GM12865 (cell line): ENCODE results near the gene LGALS1.

Experiments
- DNase-seq: peaks from one replicate; pipeline ENCODE4 v3.0.0; 2010; ENCODE audit warnings: low read depth
- H3K4me3 ChIP-seq: 2 replicates; pipeline ENCODE4 v1.5.1; 2011; ENCODE audit warnings: mild to moderate bottlenecking, low read depth, low read length, control low read depth
- CTCF ChIP-seq: IDR thresholded peaks from 2 replicates; pipeline ENCODE4 v1.5.1; 2011; ENCODE audit warnings: low read length, control low read depth, low read depth, inconsistent platforms; ENCODE audit not compliant: insufficient read depth; ENCODE audit errors: missing control alignments

The LGALS1 gene

GRCh38 chr22:37639070-37639760 lies 36.2 kb upstream of the LGALS1 start, which contains the start of gene SH3BP1:
Gene SH3BP1, plus strand, starts transcription at chr22:37639669. Its CDS starts 119 bp downstream, at chr22:37639788.
- DNase-seq = peak; percentile 68
- peak within 1 kb of the TSS; percentile 89 for H3K4me3 ChIP-seq
- no peak for TF ChIP-seq CTCF

GRCh38 chr22:37639771-37640590 lies 35.5 kb upstream of the LGALS1 start:
- no peak for TF ChIP-seq CTCF
- peak overlapping the region; percentile 89 for H3K4me3 ChIP-seq
- DNase-seq = peak; percentile 38

- TF ChIP-seq CTCF = no peak
- DNase-seq = no peak
- H3K4me3 ChIP-seq = peak overlapping the region; percentile 89
Measured at GRCh38 chr22:37640591-37641560, 34.6 kb upstream of the LGALS1 start.

- H3K4me3 ChIP-seq = no peak overlapping the region
- no peak for DNase-seq
- no peak for TF ChIP-seq CTCF
Measured at GRCh38 chr22:37641561-37641949, 33.9 kb upstream of the LGALS1 start.

- no peak overlapping the region for H3K4me3 ChIP-seq
- peak; percentile 80 for DNase-seq
Measured at GRCh38 chr22:37643225-37643847, 32.1 kb upstream of the LGALS1 start.

More at GRCh38 chr22:37643225-37643847, 32.1 kb upstream of the LGALS1 start:
- TF ChIP-seq CTCF = peak; percentile 87
